NCI-H128 (cell line): ENCODE measurements around the gene ZBTB38.

Experiments
- DNase-seq: peaks from one replicate; lab custom pipeline; 2025; ENCODE audit not compliant: unreplicated experiment; lab: John Stamatoyannopoulos, UW

Gene ZBTB38

DNA sequence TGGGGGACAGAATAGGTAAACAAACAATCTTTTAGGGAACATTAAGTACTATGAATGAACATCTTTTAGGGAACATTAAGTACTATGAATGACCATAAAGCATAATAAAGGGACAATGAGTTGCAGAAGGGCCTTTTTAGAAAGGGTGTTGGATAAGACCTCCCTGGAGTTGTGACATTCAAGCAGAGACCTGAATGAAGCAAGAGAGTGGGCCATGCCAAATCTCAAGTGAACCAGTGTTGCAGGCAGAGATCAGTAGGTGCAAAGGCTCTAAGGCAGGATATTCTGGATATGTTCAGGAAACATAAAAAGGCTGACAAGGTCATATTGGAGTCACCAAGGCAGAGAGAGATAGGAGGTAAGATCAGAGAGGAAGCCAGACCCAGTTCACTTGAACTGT lies 29.4 kb upstream of the ZBTB38 start:
- DNase-seq: no peak

DNA sequence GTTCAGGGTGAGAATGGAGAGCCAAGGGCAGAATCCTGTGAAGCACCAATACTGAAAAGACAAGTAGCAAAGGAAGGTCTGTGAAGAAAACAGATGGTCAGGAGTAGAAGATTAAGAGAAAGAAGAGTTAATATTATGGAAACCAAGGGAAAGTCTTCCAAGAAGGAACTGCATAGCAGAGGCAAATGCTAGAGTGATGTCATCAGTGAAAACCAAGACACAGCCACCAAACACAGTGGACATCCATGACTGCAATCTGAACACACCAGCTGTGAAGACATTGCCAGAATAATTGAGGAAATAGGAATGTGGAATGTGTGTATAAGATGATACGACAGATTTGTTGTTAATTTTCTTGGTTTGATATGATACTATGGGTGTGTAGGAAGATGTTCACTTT lies 26.8 kb upstream of the ZBTB38 start:
- no peak for DNase-seq

DNA sequence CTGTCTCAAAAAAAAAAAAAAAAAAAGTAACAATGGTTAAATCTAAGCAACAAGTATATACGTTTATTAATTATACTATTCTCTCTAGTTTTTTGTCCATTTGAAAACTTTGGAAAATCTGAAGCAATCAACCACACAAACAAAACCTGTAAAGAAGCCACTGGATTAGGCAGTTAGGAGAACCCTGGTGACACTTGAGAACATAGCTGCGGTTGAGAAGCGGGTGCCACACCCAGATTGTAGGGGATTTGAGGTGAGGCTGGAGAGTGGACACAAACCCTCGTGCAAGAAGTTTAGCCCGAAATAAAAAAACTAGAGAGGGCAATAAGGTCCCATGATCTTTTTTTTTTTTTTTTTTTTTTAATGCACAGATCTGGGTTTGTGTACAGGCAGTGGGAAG lies 25.9 kb upstream of the ZBTB38 start:
- no peak for DNase-seq

DNA sequence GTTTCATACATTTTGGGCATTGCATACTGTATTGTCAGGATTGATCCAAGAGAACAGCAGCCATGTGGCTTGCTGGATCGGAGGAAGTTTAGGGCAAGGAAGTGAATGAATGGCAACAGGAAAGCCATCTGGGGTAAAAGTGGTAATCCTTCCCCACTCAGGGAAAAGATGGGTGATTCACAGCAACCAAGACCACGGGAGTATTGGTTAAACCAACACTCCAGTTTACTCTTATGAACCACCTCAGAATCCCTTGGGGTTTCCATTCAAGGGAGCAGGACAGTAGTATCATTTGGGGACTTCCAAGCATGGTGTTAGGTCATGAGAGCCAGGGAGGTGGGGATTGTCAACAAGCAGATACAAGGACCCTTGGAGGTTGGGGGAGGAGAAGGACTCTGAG lies 25.2 kb upstream of the ZBTB38 start:
- DNase-seq: no peak

DNA sequence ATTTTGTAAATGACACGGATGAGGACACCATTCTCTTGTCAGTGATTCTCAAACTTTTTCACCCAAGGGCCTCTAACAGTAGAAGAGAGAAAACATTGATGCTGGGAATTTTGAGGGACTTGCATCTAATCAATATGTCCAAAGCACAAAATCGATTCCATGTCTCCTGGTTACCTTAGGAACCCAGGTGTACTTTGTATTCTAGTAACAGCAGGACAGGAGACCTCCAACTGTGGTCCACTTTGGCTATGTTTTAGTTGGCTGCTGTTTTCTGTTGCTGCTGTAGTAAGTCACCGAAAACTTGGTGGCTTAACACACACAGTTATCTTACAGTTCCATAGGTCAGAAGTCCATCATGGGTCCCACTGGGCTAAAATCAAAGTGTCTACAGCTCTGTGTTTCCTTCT lies 24.4 kb upstream of the ZBTB38 start:
- no peak for DNase-seq

DNA sequence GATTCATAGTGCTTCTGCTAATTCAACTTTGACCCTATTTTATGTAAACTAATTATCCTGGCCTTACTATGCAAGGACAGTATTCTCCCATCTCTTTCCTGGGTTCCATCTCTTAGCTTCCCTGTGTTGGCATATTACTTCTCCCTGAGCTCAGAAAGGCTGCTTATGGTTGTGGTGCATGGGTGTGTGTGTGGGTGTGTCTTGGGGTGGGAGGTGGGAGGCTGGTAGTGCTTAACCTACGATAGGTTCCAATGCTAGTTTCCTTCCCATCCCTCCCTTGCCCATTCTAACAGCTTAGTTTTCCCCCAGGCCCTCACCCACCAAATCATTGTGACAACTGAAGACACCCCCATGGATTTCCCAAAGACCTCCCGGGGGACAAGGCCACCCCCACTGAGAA lies 22.8 kb upstream of the ZBTB38 start:
- no peak for DNase-seq

DNA sequence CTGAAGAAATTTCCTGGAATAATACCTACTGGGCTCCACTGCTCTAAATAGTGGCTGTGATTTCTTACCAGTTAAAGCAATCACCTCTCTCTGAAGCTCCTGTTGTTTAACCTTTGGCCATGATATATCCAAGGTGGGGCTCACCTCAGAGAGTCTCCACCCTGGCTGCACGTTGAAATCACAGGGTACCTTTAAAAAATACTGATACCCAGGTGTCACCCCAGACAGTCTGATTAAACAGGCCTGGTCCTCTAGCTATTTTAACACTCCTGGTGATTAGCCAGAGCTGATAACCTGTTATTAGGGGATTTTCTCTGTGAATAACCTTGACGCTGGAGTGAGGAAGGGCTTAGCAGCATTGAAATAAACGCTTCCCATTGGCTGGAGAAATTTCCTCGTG lies 22.3 kb upstream of the ZBTB38 start:
- no peak for DNase-seq

DNA sequence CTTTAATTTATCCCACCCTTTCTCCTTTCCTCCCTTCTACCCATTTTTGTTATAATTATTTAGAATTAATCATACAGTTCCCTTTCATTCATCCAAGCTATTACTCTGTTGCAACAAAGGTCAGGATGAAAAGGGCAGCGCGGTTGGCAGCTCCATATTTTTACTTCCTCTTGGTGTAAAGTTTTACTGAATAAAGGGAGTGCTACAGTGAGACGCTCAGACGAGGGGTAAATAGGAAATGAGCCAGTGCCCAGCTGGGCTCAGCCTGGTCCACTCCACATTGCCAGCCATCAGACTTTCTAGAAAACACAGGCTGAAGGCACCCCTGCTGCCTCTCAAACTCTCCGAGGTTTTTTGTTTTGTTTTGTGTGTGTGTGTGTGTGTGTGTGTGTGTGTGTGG lies 21.9 kb upstream of the ZBTB38 start:
- no peak for DNase-seq

DNA sequence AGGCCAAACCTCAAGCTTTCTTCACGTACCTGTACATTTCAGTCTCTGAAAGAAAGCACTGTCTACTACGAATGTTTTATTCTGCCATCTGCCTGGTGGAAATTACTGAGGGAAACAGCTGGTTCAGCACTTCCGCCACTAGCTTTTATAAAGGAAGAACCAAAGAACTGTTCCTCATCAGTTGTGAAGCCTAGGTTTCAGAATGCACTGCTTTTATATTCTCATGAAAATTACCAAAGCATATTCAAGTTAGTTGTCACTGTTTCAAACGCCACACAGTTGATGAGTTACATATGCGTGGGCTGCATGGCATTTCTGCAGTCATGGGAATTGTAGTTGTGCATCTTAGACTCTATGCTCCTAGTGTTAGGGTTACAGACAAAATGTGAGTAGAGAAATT lies 21.5 kb upstream of the ZBTB38 start:
- no peak for DNase-seq

DNA sequence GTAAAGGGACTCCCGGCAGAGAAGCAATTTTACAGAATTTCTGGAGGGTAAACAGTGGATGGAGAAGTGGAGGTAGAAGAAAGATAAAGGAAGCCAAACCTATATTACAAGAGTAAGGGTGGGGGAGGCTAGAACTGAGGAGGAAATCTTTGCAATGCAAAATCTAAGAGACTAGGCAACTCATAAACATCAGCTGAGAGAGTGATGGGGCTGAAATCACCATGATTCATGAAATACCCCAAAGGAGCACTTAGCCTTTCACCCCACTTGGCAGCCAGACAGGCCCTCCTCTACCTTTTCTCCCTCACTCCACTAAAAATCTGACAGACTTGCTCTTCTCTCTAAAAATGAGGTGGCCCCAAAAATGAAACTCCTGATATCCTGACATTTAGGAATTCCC lies 19.5 kb upstream of the ZBTB38 start:
- no peak for DNase-seq

DNA sequence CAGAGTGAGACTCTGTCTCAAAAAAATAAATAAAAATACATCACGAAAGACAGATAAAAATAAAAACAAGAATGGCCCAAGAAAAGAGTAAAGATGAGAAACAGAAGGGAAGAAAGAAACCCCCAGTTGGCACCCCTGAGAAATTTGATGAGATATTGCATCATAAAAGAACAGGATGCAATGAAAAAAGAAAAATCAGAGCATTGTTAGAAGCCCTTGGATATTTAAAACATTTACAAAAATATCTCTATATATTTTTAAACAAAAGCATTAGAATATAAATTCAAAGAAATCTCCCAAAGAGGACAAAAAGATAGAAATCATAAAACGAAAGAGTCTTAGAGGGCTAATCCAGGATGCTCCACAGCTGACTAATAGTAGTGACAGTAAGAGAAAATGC lies 18.6 kb upstream of the ZBTB38 start:
- DNase-seq: no peak

DNA sequence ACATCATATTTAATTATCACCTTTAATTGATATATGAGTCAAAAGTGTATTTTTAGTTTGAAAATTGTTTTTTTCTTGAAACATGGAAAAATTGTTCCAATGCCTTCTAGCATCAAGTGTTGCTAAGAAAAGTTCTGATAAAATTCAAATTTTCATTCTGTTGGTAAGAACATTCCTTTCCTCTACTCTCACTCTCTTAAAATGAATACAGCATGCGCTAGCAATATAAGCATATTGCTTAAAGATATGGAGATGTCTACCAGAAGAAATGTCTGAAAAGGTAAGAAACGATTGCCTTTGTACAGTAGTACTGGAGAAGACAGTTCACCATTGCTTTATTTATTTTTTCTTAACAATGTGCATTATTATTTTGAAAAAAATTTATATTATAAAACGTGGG lies 17.6 kb upstream of the ZBTB38 start:
- DNase-seq: no peak

DNA sequence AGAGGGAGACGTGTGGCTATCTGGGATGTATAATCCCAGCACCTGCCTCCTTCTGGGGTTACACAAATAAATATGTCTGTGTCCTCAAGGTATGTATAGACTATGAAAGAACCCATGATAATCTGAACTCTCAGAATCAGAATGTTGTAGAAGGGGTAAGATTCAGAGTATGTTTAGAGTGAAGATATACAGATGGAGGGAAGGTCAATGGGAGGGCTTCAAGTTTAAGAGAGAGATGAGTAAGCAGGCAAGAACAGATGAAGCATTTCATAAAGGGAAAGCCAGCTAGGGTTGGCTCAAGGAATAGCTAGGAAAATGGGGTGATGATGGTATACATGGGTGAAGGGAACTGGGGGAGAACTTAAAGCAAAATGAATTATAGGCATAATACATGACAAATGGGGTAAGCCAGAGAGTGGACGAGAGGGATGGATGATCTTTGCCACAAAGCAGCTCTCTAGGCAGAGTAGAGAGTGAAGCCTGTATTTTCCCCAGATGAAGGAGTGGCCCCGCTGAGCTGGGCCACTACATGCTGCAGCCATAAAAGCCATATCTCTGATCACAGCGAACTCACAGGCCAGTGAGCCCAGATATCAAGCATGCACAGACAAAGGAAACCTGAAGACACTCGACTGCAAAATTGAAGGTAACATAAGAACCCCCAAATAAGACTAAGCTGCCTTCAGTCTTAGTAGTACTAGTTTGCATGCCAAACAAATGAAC lies 15.9 kb upstream of the ZBTB38 start:
- DNase-seq: no peak

DNA sequence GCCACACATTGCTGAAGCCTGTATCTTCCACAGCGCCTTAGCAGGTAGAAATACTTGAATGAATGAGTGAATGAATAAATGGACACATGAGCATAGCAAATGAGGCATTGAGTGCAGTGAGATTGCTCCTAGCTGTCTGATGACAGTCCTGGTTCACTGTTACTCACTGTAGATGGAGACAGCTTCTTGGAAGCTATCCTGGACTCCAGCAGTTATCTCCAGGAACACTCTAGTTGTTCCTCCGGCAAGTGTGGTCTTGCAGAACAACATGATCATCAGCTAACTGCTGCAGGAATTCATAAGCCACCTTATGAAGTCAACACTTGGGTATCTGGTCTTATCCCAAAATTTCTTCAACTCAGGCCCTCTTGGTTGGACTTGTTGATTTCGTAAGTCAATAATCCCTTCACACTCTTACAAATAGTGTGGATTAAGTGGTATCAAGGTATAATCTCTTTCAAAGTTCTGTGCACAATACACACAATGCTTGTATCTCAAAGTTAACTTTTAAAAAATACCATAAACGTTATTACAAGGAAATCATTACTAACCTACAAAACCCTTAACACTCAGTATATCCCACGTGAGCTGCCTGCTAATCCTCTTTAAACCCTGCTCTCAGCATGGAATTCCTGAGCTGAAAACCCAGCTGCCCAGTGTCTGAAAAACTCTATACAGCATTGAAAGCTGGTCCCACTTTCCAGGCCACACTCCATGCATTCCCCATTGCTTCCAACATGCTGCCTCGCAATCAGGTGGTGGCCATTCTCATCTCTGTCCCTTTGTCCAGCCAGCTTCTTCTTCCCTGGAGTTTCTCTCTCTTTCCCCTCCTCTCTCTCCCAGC lies 14.4 kb upstream of the ZBTB38 start:
- no peak for DNase-seq

DNA sequence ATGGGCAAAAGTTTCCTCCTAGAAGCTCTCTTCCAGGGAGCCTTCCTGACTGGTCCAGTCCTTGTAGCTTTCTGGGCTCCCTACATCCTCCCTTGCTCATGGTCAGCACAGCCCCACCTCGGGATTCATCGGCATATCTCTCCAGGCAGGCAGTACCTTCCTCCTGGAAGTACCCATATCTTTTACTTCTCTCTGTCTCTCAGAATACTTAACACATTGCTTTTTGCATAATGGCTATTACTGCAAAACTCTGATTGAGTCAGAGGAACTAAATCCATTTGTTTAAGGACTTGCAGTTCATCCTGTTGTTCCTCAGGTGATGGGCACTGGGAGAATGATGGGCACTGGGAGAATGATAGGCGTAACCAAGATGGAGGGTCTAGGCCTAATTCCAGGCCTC lies 13.8 kb upstream of the ZBTB38 start:
- DNase-seq: no peak

DNA sequence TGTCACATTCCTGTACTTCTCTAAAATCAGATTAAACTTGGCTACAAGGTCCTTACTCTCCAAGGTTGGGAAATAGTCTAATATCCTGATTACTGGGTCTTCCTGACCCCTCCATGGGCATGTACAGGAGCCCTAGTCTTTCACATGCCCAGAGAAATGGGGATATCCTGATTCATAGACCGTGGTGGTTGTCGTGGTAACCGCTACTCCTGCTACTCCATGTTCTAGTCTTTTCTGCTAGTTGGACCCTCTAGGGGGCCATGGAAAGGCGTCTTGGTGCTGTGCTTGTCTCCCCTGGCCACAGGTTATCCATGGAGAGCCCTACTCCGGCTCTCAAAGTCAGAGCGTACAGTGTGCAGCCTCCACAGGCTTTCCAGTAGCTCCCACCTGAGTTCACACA lies 13.1 kb upstream of the ZBTB38 start:
- DNase-seq: no peak

DNA sequence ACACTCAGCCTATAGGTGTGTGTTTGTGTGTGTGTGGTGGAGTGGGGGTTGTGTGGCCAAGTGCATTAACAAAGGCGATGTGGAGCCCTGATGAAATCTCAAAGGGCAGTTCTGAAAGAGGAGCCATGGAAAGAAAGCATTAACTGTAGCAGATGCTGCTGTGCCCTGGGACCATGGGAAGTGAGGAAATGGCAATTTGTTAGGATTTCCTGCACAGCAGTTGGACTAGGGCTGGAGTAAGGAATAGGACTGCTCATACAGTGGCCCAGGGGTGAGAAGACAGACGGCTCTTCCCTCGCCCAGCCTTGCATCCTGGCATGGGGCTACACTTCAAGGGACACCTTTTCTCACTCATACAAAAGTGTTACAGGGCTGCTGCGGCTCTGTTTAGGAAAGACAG lies 12.3 kb upstream of the ZBTB38 start:
- no peak for DNase-seq

DNA sequence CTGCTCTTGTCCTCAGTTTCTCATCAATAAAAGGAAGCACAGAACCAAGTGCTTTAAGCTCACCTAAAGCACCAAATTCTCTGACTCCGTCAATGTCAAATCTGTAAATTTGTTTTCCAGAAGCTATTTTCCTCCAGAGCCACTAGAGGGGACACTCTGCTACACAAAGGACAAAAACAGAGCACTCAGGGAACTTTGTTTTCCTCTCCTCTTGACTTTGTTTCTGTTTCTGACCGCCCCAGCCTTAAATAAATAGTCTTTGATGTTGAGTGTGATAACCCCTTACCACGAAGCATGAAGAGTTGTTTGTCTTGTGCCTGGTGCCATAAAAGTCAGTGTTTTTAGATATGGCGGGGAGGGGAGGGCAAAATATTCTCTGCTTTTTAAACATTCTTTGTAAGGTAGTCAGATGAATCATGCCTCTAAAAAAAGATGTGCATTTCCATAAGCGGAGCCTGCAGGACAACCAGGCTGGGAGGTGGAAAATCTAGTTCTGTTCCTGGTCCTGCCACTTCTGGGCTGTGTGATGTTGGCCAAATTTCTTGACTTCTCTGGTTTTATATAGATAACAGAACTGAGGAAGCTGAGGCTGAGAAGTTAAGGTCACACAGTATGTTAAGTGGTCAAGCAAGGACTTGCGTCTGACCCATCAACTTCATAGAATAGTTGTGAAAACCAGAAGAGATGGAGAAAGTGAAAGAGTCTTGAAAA lies 7.3 kb upstream of the ZBTB38 start:
- DNase-seq: peak; percentile 31

DNA sequence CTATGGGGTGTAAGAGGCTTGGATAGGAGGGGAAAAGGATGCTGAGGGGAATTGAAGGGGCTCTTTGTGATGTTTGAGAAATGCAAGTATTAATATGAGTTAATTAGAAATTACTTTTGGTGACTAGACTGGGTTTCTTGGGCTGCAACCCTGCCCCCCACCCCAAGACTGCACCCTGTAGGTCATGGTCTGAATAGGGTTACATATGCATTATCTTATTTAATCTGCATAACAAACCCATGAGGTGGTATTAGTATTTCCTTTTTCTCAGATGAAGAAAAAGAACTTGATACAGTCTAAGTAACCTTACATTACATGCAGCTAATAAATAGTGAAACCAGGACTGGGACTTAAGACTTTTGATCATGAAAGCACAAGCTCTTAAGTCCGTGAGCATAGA lies 5.6 kb upstream of the ZBTB38 start:
- no peak for DNase-seq

DNA sequence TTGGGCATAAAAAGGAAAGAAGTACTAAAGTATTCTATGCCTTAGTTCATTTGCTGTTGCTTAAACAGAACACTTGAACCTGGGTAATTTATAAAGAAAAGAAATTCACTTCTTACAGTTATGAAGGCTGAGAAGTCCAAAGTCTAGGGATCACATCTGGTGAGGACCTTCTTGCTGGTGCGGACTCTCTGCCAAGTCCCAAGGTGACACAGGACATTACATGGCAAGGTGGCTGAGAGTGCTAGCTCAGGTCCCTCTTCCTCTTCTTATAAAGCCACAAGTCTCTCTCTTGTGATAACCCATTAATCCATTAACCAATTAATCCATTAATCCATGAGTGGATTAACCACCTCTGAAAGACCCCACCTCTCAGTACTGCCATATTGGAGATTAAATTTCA lies 3.1 kb upstream of the ZBTB38 start:
- no peak for DNase-seq

DNA sequence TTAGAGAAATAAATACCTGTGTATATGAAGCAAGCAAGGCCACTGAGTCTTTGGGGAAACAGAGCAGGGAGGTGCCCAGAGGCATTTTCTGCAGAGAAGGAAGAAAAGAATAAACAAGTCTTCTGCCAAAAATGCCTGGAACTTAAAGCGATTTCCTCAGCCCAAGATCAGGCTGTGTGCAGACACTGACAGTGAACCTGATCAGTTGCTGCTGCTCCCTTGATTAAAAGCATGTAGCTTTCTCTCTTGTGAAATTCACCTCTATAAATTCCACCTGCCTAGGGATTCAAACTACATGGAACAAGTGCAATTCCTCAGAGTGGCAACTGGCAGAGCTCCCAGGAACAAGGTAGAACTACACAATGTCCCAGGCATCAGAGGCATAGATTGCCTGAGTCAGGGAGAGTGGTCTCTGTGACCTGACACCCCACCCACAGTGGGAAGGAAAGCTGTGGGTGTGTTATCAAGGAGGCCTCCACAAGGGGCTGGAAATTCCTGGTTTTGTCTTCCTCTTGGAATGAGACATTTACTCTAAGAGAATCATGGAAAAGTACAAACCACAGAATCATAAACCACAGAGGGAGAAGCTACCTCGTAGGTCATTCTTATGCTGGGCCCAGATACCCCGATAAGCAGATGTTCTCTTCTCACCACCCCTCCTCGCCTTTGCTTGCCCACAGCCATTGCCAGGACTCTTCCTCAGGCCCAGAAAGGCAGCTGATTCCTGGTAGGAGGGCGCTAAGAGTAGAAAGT lies 1.8 kb upstream of the ZBTB38 start:
- no peak for DNase-seq
